T47D (cell line): Measurements from ENCODE around the gene PLA2G2F.
"Not testable (repeated sequence)": the region's sequence is repeated elsewhere in the genome, so short reads cannot be mapped to it uniquely, and the experiment has no call there.

Source experiments
- DNase-seq, 2 experiments: peaks; one replicate each; pipeline versions ENCODE4 v3.0.0 to v3.0.0-alpha.2; 2011 to 2012; ENCODE audit warnings: low read depth in 1 of 2, low spot score in 1 of 2
- JUND ChIP-seq: IDR thresholded peaks from 2 replicates; pipeline ENCODE4 v1.6.1; 2012; ENCODE audit warnings: low read depth
- in situ Hi-C: cut with HindIII; loops from 2 replicates; pipeline ENCODE4 v1.10.0; 2016; ENCODE audit warnings: low sequenced_read_pairs, low pct_unique_long_range_greater_than_20kb

Gene PLA2G2F

DNA sequence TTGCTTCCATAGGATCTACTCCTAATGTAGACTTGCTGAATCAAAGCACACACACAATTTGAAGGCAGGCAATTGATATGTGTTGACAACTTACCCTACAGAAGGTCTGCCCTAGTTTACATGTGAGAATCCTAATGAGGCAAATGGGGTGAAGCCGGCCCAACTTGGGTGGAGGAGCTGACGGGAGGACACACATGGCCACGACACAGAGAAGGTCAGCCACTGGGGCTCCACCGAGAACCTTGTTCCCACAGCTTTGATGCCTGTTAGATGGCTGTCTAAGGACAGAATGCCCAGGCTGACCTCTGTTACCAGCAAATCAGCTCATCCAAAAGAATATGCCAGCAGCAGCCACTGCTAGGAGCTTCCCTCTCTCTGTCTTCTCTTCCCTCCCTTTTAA, 18.3 kb upstream of the PLA2G2F start:
- no peak for TF ChIP-seq JUND
- in situ Hi-C loops, result no loop called here
- no peak for DNase-seq

- in situ Hi-C loops, result no loop called here
- no peak for TF ChIP-seq JUND
- no peak for DNase-seq
Measured at GRCh38 chr1:20123722-20124455, 15.2 kb upstream of the PLA2G2F start.

DNA sequence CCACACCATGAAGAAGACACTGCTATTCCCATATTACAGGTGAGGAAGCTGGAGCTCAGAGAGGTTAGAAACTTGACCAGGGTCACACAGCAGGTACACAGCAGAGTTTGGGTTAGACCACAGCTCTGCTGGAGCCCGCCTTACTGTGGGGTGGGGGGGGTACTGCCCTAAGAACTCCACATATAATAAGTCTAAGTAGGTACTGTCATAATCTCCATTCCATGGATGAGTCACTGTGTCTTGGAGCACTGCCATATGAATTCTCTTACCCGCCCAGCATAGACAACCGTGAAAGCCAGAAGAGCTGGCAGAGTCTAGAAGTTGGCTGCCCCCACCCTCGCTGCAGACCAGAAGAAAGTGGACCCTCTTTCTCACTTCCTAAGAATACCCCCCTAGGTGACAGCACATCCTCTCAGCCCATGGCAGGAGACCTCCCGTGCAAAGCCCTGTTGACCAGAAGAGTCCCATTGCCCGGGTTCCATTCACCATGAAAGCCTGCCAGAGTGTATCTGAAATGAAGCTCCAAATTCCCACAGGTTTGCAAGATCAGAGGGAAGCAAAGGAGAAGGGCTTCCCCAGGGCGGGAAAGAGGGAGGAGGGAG, 14.6 kb upstream of the PLA2G2F start:
- peak in 1 of 2 experiments; percentile 22 for DNase-seq
- in situ Hi-C loops, result no loop called here

DNA sequence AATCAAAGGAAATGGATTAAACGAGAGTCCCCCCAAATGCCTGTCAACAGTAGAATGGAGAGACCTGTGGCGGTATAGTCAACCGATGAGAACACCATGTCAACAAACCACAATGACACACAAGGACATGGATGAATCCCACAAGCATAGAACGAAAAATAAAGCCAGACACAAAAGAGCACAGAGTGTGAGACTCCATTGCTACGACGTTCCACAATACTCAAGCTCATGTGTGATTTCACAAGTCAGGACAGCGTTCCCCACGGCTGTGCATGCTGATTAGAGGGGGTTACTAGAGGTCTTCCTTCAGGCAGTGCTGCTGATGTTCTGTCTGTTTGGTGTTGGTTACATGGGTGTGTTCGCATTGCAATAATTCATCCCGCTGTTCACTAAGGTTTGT, 14.0 kb upstream of the PLA2G2F start:
- no peak for DNase-seq
- TF ChIP-seq JUND, result no peak
- in situ Hi-C loops, result no loop called here

More for the DNA sequence above, 14.6 kb upstream of the PLA2G2F start:
- TF ChIP-seq JUND, result no peak

DNA sequence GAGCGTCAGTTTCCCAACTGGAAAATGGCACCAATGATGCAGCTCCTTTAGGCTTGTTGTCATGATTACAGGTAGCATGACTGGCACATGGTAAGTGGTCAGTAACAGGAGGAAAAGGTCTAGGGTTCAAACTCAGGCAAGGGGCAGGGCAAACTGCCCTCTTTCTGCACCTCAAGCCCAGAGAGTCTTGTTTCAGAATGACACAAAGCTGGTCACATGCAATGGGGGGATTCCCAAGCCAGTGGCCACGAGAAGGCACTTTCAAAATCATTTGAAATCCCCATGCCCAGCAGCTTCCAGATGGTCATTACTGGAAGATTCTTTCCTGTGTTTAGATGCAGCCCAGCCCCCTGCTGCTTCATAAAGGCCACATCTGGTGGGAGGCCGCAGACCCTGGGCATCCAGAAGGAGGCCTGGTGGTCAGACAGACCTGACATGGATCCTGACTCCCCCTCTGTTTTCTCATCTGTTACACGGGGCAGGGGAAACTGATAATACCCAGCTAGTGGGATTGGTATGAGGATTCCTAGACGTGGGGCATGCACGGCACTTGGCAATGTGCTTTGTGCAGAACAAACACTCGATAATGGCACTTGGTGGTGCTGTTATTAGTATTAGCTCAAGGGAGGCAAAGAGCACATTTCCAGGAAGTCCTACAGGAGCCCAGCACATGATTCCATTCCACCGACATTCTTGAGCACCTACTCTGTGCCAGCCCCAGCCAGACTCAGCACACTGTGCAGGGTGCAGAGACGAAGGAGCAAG, 12.9 kb upstream of the PLA2G2F start:
- DNase-seq, result no peak
- no peak for TF ChIP-seq JUND
- in situ Hi-C loops, result no loop called here

DNA sequence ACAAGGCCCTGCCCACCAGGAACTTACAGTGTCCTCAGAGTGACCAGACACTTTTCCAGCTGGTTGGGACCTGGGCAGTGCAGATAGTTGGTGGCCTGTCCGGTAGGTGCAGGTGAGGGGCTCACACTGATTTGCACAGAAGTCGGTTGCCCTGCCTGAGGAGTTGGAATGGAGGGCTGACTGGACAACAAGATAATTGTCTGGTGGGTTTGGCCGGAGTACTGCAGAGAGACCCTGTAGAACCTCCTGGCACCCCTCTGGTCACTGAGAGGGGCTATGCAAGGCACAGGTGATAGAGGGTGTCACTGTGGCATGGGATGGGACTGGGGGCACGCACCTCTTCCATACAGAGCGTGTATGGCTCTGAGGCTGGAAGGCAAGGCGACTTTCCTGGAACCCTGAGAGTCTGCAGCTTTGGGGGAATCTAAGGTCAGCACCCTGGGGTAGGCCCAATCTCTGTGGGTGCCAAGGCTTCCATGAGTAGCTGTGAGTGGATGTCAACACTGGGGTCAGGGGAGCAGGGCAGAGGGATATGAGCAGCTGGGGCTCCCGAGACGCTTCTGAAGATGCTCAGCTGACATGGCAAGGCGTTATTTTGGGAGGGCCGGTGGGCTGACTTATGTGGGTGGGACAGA, 12.2 kb upstream of the PLA2G2F start:
- in situ Hi-C loops, result no loop called here
- DNase-seq, result no peak
- no peak for TF ChIP-seq JUND

- DNase-seq, in situ Hi-C loops: not testable (repeated sequence)
Measured at GRCh38 chr1:20130518-20130917, 8.6 kb upstream of the PLA2G2F start.

- TF ChIP-seq JUND, result no peak
- in situ Hi-C loops, result no loop called here
- DNase-seq, result no peak
Measured at GRCh38 chr1:20134995-20135394, 4.1 kb upstream of the PLA2G2F start.

DNA sequence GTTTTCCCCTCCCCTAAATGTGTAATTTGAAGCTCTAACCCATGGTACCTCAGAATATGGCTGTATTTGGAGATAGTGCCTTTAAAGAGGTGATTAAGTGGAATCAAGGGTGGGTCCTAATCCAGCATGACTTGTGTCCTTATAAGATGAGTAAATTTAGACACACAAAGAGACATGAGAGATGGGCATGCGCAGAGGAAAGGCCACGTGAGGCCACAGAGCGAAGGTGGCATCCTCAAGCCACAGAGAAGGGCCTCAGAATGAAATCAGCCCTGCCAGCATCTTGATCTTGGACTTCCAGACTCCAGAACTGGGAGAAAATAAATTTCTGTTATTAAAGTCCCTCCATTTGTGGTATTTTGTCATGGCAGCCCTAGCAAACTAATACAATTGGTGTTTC, 2.9 kb upstream of the PLA2G2F start:
- no peak for TF ChIP-seq JUND
- DNase-seq, result no peak
- in situ Hi-C loops, result no loop called here

- TF ChIP-seq JUND, result no peak
- DNase-seq, result peak; percentile 46 to 87
- in situ Hi-C loops, result no loop called here
Measured at GRCh38 chr1:20137055-20137454, 2.1 kb upstream of the PLA2G2F start.

DNA sequence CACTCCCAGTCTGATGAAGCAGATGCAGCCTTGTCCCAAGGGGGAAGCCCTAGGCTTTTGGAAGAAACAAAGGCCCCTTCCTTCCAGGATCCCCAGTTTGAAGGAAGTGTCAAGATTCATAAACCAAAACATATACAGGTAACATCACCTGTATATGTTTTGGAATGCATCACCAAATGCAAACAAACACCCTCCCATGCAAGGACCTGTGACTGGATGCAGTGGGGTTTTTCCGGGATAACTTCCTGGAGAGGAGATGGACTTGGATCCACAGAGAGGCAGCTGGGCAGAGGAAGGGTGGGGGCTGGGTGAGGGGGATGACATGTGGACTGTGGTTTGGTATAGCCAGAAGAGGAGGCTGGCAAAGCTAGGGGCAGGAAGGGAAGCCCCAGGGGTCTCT, 1.5 kb upstream of the PLA2G2F start:
- no peak for DNase-seq
- in situ Hi-C loops, result no loop called here

DNA sequence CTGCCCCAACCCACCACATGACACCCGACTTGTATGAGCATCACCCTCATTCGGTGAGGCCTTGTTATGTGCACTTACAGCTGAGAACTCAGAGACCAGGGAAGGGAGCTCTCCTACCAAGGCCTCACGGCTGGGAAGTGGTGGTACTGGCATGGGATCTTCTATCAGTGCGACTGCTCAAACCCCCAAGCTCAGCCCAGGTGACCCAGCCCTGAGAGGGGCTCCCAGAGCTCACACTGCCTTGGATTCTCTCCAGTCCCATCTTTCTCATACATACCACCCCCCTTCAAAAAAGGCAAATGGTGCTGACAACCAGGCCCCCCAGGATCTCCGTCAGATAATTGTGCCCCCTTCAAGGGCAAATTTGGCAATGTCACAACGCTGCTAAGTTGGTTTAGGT, 777 bp upstream of the PLA2G2F start:
- in situ Hi-C loops, result no loop called here
- DNase-seq, result no peak
- TF ChIP-seq JUND, result no peak

More for the DNA sequence above, 1.5 kb upstream of the PLA2G2F start:
- no peak for TF ChIP-seq JUND
